ENCODE measurements around the gene WNT6.

Gene WNT6

DNA sequence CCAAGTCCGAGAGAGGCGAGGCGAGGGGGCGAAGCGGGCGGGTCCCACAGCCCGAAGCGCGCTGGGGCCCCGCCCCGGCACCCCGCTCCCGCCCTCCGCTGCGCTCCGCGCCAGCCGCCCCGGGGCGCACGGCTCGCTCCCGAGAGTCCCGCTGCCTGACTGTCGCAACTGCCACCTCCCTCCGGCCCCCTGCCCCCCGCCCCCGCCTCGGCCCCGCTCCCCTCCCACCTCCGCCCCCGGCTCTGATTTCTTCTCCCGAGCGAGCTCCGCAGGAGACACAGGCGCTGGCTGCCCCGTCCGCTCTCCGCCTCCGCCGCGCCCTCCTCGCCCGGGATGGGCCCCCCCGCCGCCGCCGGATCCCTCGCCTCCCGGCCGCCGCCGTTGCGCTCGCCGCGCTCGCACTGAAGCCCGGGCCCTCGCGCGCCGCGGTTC is at the start of gene WNT6:
Gene WNT6, plus strand, starts transcription at position 250 of the 432 bp plus-strand sequence. CDS start 233 bp downstream, outside the sequence.
- DNase-seq: no peak

DNA sequence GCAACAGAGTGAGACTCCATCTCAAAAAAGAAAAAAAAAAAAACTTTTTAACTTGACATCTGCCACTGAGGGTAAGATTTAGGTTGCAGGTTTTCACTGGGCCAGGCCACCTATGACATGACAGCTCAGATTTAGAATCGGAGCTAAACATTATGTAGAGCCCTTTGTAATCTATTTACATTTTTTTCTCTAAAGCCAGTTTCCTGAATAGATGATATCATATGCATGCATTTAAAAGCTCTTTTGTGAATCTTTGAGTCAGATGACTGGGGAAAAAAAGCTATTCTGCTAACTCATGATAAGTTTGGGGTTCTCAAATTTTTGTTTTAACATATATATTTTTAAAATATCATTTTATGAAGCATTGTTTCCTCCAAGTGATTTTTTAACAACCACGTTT is 49.3 kb upstream of the WNT6 start:
- DNase-seq: no peak

DNA sequence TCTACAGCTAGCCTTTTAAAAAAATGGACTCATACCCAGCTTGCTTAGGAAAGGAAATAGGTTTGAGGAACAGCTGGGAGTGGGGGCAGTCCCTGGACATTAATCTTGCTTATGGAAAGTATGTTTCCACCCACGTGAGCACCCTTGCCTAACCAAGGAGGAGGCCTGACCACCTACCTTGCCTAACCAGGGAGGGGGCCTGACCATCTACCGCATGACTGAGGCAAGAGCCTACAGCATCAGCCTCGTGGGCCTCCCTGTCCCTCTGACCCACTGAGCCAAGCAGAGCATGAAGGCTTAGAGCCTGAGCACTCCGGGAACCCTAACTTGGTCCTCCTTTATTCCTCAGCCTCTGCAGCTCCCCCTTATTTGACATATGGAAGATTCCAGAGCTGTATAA is 48.2 kb upstream of the WNT6 start:
- DNase-seq: no peak

DNA sequence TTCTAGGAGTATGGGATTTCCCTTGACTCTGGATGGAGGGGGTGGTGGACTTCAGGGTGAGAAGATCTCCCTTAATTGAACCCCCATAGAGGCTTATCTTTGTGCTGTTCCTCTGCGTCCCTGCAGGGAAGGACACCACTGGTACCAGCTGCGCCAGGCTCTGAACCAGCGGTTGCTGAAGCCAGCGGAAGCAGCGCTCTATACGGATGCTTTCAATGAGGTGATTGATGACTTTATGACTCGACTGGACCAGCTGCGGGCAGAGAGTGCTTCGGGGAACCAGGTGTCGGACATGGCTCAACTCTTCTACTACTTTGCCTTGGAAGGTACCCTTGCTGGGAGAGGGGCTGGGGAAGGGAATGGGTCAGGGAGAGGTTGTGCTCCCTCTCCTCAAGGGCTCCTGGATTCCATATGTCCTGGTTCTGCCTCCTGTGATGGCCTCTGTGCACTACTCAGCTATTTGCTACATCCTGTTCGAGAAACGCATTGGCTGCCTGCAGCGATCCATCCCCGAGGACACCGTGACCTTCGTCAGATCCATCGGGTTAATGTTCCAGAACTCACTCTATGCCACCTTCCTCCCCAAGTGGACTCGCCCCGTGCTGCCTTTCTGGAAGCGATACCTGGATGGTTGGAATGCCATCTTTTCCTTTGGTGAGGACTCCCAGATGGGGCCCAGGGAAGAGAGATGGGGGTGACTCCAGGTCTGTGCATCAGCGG is 47.3 kb upstream of the WNT6 start:
- DNase-seq: no peak

DNA sequence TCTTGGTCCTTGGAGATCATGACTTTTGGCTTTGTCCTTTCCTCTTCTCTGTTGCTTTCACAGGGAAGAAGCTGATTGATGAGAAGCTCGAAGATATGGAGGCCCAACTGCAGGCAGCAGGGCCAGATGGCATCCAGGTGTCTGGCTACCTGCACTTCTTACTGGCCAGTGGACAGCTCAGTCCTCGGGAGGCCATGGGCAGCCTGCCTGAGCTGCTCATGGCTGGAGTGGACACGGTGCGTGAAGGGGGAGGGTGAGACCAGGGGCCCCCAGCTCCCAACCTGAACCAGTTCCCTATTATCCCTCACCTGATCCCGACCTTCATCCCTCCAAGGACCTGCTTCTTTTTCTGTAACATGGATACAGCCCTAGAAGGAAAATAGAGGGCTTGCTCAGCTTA is 46.7 kb upstream of the WNT6 start:
- no peak for DNase-seq

DNA sequence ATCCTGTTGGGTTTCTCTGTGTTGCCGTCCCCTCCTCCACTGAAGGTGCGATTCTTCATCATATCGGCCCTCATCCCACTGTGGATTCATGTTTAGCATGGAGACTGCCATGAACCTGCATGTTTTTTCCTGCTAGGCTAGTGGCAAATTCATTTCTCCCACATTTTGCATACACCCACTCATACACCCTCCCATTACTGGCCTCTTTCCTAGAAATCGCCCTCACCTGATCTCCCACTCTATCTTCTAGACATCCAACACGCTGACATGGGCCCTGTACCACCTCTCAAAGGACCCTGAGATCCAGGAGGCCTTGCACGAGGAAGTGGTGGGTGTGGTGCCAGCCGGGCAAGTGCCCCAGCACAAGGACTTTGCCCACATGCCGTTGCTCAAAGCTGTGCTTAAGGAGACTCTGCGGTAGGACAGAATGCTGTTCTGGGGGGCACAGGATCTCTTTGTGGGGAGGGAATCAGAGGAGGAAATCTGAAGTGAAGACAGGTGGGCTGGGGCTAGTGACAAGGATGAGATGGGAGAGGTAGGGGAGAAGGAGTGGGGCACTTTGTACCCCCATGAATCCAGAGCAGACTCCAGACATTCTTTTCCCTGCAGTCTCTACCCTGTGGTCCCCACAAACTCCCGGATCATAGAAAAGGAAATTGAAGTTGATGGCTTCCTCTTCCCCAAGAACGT is 45.7 kb upstream of the WNT6 start:
- no peak for DNase-seq

DNA sequence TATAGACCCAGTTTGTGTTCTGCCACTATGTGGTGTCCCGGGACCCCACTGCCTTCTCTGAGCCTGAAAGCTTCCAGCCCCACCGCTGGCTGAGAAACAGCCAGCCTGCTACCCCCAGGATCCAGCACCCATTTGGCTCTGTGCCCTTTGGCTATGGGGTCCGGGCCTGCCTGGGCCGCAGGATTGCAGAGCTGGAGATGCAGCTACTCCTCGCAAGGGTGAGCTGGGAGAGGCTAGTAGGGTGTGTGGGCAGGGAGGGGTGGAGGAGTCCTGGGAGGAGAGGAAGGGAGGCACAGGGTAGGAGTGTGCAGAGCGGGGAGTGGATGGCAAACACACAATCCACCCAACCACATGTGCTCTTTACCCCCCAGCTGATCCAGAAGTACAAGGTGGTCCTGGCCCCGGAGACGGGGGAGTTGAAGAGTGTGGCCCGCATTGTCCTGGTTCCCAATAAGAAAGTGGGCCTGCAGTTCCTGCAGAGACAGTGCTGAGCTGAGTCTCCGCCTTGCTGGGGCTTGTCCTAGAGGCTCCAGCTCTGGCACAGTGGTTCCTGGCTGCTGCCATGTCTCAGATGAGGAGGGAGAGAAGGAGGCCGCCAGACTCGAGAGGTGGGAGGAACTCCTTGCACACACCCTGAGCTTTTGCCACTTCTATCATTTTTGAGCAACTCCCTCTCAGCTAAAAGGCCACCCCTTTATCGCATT is 44.9 kb upstream of the WNT6 start:
- DNase-seq: no peak

DNA sequence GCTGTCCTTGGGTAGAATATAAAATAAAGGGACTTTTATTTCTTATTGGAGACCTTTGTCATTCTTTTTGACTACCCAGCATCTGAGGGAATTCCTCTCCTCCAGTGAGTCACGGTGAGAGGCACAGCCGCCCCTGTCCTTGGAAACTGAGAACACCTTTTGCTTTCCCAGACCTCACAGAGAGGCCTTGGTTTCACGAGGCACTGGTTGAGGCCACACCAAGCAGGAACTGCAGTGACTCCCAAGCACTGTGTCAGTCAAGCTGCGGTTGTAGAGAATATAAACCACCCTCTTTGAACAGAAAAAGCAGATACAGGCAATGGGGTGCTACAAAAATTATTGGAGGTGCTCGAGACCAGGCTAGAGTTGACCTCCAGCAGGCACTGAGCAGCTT is 44.4 kb upstream of the WNT6 start:
- no peak for DNase-seq

DNA sequence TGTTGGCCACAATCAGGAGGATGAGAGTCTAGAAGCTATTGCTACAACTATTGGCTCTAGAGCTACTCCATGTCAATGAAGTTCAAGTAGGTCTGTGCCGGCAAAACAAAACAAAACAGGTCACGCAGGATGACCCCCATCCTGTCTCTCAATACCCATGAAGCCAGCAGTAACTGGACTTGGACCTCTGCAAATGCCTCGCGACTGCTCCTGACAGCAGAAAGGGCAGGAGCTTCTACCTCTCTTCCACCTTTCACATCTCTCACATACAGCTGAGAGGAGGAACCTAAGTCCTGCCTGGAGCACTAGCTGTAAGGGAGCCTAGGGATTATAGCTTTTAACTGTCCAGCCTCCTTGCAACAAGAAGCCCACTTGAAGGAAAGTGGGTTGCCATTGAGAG is 44.0 kb upstream of the WNT6 start:
- no peak for DNase-seq

DNA sequence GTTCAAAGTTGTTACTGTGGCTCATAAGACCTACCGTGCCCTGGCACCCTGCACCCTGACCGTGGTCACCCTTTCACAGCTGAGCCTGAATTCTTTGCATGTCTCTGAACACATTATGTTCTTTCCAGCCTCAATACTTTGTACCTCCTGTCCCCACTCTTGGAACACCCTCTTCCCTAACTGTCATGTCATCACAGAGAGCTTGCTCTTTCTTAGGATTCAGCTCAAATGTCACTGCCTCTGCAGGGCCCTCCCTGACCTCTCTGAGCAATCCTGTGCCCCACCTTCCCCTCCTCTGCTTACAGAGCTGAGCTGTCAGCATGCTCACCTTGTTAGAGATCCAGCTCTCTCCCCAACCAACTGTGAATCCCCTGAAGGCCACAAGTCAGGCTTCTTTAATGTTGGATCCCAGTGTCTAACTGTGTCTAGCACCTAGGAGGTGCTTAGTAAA is 43.0 kb upstream of the WNT6 start:
- no peak for DNase-seq

DNA sequence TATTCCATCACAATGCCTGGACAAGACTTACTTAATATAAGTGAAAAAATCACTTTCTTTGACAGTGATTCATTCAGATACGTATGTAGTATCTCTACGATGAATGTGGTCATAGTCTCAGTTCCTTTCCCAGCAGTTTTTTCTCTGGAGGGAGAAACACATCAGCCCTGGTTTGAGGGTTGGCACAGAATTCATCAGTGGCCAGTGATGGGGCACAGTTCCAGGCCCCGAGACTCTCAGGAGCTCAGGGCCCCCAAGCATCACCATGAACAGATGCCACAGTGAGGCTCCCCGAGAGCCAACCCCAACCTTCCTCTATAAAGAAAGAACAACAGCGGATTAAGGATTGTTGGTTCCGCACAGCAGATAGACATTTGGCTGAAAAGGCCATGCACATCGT is 40.5 kb upstream of the WNT6 start:
- DNase-seq: no peak

DNA sequence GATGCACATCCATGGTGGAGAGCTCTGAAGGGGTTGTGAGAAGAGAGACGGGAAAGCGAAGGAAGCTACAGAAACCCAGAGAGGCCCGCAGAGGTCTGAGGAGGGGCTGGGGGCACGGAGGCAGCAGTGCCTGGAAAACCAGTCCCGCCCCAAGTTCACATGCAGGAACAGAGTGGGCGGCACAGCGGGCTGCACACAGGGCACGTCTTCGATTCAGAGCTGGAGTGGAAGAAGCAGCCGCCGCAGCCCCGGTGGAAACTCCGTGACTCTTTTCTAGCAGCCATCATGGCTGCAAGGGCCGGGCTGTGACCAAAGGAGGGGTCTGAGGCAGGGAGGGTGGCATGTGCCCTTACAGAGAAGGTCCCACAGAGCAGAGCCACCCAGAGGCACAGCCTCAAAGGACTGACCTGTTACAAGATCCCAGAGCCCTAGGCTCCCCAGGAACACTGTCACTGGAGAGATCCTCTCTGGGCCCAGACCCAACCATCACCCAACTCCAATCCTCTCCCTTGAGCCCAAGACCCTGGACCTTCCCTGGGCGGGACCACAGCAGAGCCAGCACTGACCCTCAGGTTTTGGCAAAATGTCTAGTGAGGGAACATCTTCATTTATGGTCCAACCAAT is 38.7 kb upstream of the WNT6 start:
- DNase-seq: no peak

DNA sequence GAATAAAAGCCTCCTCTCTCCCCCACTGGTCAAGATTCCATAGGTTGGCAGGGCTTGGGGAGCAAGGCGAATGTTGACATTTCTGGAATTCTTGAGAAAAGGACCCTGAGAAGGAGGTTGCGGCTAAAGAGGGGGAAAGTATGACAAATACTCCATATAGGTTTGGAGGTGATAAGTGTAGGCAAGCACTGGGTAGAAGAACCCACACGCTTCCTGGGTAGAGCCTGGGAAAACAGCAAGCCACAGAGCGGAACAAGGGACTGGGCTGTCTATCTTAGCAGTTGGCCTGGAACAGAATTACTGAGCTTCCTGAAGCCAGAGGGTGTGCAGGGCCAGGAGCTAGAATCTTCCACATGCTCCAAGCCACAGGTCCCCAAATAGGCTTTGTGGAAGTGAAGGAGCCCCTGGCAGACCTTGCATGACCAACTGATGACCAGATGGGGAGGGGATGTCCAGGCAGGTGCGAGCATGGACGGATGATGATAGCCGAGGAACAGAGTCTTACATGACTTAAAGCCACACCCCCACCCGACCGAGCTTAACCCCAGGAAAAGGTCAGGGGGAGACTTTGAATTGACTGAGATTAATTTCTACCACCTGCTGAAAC is 37.9 kb upstream of the WNT6 start:
- DNase-seq: no peak

DNA sequence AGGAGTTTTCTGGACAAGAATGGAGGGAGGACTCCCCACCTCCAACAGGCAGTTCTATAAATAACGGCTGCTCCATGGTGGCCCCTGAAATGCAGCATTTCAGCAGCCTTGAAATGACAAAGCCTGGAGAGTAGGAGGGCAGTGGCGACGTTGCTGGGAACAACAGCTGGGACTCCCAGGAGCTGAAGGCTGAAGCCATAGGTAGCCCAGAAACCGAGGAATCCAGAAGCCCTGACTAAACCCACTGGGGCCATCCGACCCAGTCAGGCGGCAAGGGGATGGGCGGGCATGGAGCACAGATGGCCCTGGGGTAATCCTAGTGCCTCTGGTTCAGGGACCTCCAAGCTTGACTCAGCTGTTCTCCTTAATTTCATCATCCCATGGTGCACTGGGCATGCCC is 37.0 kb upstream of the WNT6 start:
- no peak for DNase-seq

DNA sequence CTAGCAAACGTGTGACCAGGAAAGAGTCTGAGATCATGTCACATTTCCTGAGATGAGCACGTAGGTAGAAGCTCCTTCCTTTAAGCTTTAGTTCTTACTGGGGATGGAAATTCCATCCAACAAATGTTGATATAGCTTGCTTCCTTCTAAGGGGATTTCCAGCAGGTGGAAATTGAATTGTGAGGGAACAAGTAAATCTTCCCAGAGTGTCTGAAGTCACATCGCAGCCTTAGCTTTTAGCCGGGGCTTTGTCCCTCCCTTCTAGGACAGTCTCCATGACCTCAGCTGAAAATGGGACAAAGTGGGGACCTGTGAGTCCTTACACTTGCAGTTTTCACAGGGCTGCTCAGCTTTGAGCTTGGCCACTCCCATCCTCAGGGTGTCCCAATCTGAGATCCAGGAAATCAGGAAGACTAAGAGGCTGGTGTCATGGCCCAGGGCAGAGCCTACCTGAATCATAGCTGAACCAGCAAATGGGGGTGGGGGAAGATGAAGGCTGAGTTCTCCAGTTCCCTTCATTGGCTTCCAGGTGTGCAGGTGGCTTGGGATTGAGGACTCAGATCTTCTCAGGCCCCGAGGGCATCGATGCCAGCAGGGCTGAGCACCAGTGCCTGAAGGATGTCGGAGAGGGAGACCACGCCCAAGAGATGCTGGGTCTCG is 36.3 kb upstream of the WNT6 start:
- DNase-seq: no peak

DNA sequence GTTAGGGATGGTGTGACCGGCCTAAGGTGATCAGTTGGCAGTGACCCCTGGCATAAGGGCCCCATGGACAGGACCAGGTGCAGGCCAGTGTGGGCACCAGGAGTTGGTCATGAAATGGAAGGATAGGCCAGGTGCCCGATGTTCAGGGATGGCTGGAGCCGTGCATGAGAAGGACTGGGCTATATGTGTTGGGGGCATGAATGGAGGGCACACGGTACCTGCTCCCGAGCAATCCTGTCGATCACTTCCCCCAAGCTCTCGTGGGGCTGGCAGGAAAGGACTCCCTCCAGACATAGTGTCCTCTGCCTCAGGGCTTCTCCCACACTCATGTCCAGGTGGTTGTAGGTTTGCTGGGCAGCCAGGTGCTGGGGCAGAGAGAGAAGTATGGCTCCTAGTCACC is 35.6 kb upstream of the WNT6 start:
- no peak for DNase-seq

DNA sequence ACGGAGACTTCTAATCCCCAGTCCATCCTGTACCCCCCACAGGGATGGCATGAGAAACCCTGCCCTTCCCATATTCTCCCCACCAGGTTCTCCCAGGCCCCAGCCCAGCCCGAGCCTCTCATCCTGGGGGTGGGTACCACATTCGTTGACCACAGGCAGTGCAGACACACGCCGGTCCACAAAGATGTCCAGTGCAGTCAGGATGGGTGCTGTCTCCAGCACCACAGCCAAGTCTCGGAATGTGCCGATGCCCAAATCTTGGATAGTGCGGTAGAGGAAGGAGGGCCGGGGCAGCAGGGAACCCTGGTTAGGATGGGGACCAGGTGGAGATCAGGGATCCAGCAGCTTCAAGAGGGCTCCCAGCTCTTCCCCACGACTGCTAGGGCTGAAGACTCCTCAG is 32.8 kb upstream of the WNT6 start:
- DNase-seq: no peak

DNA sequence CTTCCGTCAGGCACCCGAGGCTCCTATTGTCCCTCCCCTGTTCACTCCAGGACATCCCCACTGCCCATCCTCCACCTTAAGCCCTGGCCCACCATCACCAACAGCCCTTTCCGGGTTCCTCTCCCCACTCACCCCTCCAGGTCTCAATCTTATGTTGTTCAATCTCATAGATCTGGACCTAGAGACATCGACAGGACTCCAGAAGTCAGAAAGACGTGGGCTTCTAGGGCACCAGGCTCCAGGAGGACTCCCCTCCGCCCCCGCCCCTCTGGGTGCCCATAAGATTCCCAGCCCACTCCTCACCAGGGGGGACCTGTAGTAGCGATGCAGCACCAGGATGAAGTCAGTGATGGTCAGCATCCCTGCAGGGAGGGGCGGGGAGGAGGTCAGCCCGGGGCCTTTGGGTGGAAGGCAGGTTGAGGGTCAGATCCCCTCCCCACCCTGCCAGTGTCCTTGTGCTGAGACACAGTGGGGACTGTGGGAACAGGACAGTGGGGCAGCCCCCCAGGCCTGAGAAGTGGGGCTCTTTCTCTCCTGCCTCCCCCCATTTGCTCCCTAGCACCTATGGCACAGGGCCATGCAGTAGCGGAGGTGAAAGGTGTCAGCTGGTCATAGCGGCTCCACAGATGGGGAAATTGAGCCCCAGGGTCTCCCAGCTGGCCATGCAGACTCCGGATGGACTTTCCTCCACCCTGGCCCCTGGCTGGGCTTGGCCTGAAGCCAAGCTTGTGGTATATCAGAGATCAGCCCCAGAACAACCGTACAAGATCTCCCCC is 31.7 kb upstream of the WNT6 start:
- no peak for DNase-seq

DNA sequence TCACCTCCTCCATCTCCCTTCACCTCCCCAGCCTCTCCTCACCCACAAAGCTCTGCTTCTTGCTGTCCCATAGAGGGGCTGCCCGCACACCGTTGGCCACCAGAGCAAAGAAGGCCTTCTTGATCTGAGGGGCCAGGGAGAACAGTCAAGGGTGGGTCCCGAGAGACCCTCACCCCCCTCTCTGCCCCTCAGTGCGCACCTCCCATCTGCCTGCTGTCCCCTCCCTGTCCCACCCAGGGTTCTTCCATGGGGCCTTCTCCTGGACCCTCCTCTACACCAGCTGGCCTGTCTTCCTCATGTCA is 31.2 kb upstream of the WNT6 start:
- DNase-seq: no peak

DNA sequence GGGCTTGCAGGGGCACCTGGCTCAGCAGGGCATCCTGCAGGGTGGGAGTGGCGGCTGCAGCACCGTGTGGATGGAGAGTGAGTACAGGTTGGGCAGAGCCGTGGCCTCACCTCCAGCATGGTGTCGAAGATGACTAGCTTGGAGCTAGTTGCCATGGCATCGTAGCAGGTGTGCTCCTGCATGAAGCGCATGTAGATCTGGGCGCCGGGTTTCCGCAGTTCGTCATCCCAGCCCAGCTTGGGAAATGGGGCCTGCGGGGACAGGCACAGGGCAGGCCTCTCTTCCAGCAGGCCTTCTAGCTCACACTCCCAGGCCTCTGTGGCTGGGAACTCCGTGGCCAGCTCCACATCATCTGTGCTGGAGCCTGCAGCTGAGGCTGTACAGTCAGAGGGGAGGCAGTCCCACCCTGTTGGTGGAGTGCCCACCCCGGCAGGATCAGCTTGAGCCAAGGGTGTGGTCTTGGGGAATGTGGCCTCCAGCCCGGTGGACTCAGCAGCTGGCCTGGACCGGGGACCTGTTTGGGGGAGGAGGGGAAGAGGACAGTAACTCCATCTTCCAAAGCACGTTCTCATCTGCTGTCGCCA is 29.6 kb upstream of the WNT6 start:
- DNase-seq: no peak

DNA sequence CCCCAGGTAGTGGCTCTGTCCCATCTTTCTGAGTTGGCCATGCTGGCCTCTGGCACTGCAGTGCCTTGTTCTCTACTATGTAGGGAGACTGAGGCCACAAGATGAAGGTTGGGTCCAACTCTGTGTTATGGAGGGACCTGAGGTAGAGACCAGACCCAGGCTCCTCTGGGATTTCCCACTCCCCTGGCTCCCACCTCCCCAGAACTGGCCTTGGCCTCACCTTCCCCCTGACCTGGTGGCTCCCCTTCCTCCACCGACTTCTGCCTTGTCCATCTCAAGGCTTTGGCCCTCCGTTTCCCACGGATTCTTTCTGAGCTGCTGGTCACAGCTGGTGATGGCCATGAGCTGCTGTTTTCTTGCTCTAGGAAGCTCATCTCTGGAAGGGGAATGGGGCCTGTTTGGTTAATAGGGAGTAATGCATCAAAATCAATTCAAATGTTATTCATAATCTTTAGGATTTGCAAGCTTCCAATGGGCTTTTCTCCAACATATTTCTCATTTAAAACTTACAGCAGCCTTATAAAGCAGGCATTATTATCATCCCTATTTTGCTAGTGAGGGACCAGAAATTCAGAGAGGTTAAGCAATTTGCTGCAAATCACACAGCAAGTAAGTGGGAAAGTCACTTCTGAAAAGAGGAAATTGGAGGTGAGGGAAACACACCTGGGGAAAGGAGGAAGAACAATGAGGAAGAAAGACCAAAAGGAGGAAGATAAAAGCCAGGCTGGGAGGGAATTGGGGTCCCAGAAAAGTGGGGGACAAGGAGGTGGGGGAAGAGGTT is 28.9 kb upstream of the WNT6 start:
- DNase-seq: no peak
